Neural cell (in vitro differentiated cells): ENCODE data around the gene LNX2. TPM values are rescaled to one million over a fixed set of nuclear protein-coding genes. Genes with fewer than 3 reads are reported as not detected.

Experiments used
- H2AFZ ChIP-seq: fragments of 200-600, 300-800 bp; sonication (generic), shearing (Covaris generic); 2 replicates; pipeline ENCODE4 v1.6.0; 2014; ENCODE audit warnings: low read depth, mild to moderate bottlenecking, antibody characterized with exemption, low read length, moderate library complexity
- H3F3A ChIP-seq: fragments of 200-600 bp; shearing (Covaris generic); 2 replicates; pipeline ENCODE4 v1.6.1; 2016; ENCODE audit warnings: mild to moderate bottlenecking, moderate library complexity, mixed read lengths, antibody characterized with exemption, low read length; ENCODE audit not compliant: insufficient read depth, poor library complexity, severe bottlenecking
- H3K27ac ChIP-seq: fragments of 200-600, 300-800 bp; sonication (generic), shearing (Covaris generic); 2 replicates; pipeline ENCODE4 v1.5.1; 2014; ENCODE audit warnings: mild to moderate bottlenecking, low read length, moderate library complexity
- H3K27me3 ChIP-seq: fragments of 300-800, 200-600 bp; sonication (generic), shearing (Covaris generic); 2 replicates; pipeline ENCODE4 v1.6.0; 2014; ENCODE audit warnings: mild to moderate bottlenecking, low read depth, low read length, moderate library complexity; ENCODE audit not compliant: insufficient read depth
- H3K36me3 ChIP-seq: fragments of 300-800, 200-600 bp; sonication (generic), shearing (Covaris generic); 2 replicates; pipeline ENCODE4 v1.5.1; 2014; ENCODE audit warnings: mild to moderate bottlenecking, antibody characterized with exemption, low read length, moderate library complexity; ENCODE audit not compliant: insufficient read depth
- H3K4me2 ChIP-seq: fragments of 300-800, 200-600 bp; sonication (generic), shearing (Covaris generic); 2 replicates; pipeline ENCODE4 v1.6.0; 2014; ENCODE audit warnings: mild to moderate bottlenecking, low read length
- H3K4me3 ChIP-seq: fragments of 300-800, 200-600 bp; sonication (generic), shearing (Covaris generic); 2 replicates; pipeline ENCODE4 v1.5.1; 2014; ENCODE audit warnings: mild to moderate bottlenecking, low read length, moderate library complexity
- H3K79me2 ChIP-seq: fragments of 200-600 bp; shearing (Covaris generic); replicated peaks from 2 replicates; pipeline ENCODE4 v1.6.0; 2014; ENCODE audit warnings: mild to moderate bottlenecking, low read length, moderate library complexity; ENCODE audit not compliant: insufficient read depth
- H3K9ac ChIP-seq: fragments of 300-800, 200-600 bp; sonication (generic), shearing (Covaris generic); 2 replicates; pipeline ENCODE4 v1.6.1; 2016; ENCODE audit warnings: mild to moderate bottlenecking, low read length, mixed read lengths
- H3K9me2 ChIP-seq: fragments of 200-600 bp; shearing (Covaris generic); 2 replicates; pipeline ENCODE4 v1.6.1; 2016; ENCODE audit warnings: mild to moderate bottlenecking, low read length, mixed read lengths; ENCODE audit not compliant: insufficient read depth
- H3K9me3 ChIP-seq: fragments of 200-600, 300-800 bp; sonication (generic), shearing (Covaris generic); 2 replicates; pipeline ENCODE4 v1.6.1; 2016; ENCODE audit warnings: mild to moderate bottlenecking, mixed run types, low read length, moderate library complexity, mixed read lengths
- H4K20me1 ChIP-seq: fragments of 200-600 bp; shearing (Covaris generic); 2 replicates; pipeline ENCODE4 v1.6.1; 2016; ENCODE audit warnings: mild to moderate bottlenecking, mixed run types; ENCODE audit not compliant: insufficient read depth
- EP300 ChIP-seq: fragments of 450-650 bp; conservative IDR thresholded peaks from 2 replicates; pipeline ENCODE4 v1.6.1; 2014; ENCODE audit warnings: antibody characterized with exemption, mild to moderate bottlenecking, moderate library complexity; ENCODE audit not compliant: poor library complexity, severe bottlenecking
- EZH2 ChIP-seq: fragments of 200-600, 300-800 bp; shearing (Covaris generic), sonication (generic); IDR thresholded peaks from 2 replicates; pipeline ENCODE4 v1.6.1; 2014; ENCODE audit warnings: antibody characterized with exemption, low read length, borderline replicate concordance, mild to moderate bottlenecking; ENCODE audit not compliant: insufficient read depth, poor library complexity, severe bottlenecking
- MXI1 ChIP-seq: fragments of 450-650 bp; conservative IDR thresholded peaks from 2 replicates; pipeline ENCODE4 v1.6.1; 2014; ENCODE audit warnings: antibody characterized with exemption, mild to moderate bottlenecking; ENCODE audit not compliant: poor library complexity, severe bottlenecking
- POLR2AphosphoS5 ChIP-seq: IDR thresholded peaks from 2 replicates; pipeline ENCODE4 v1.6.1; 2012
- RAD21 ChIP-seq: fragments of 450-650 bp; conservative IDR thresholded peaks from 2 replicates; pipeline ENCODE4 v1.6.1; 2014; ENCODE audit warnings: antibody characterized with exemption, mild to moderate bottlenecking, moderate library complexity
- SMC3 ChIP-seq: fragments of 450-650 bp; conservative IDR thresholded peaks from 2 replicates; pipeline ENCODE4 v1.6.1; 2014; ENCODE audit warnings: antibody characterized with exemption, mild to moderate bottlenecking, moderate library complexity; ENCODE audit not compliant: poor library complexity
- TAF1 ChIP-seq: IDR thresholded peaks from 2 replicates; pipeline ENCODE4 v1.6.1; 2012; ENCODE audit warnings: low read depth
- polyA plus RNA-seq: library from polyadenylated mRNA; depleted of rRNA; stranded (reverse); fragments of >200 nt; gene quantifications from 2 replicates; pipeline ENCODE4 v1.2.3, GENCODE V29; 2014
- TF ChIP-seq, protein P1 (sequence below): IDR thresholded peaks from 2 replicates; pipeline ENCODE4 v1.6.1; 2012; ENCODE audit warnings: borderline replicate concordance
- TF ChIP-seq, protein P2 (sequence below): fragments of 450-650 bp; IDR thresholded peaks from 2 replicates; pipeline ENCODE4 v1.5.1; 2014; ENCODE audit warnings: antibody characterized with exemption, mild to moderate bottlenecking, moderate library complexity; ENCODE audit not compliant: poor library complexity, severe bottlenecking

Gene LNX2
- polyA plus RNA-seq, 1 donor from 2014 or later, result 4.2 TPM

DNA sequence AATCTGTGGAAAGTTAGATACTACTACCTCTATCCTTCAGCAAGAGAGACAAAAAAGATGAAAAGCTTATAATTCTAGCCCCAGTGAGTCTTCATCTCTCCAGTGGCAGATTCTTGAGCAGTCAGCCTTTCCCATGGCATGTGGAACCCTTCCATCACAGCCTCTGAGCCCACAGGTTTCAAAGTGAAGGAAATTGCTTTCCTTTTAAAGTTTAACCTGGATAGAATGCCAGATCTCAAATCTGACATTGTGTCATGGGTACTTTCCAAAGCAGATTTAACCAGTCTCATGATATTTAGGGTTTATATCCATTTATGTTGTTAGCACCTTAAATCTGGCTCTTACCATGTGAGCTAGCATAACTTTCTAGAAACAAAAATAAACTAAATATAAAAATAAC lies 40.7 kb upstream of the LNX2 start:
- no peaks in the 10 kb centered on the region for H3K27me3 ChIP-seq
- no peaks in the 10 kb centered on the region for H3K36me3 ChIP-seq
- H2AFZ ChIP-seq, result no peak overlapping the region
- no peak overlapping the region for H3K27ac ChIP-seq
- no peaks in the 10 kb centered on the region for H3F3A ChIP-seq
- no peaks in the 10 kb centered on the region for H3K9me2 ChIP-seq
- no peaks in the 10 kb centered on the region for H3K79me2 ChIP-seq
- H3K4me2 ChIP-seq, result no peak overlapping the region
- H3K4me3 ChIP-seq, result no peak overlapping the region
- no peak for TF ChIP-seq TAF1
- TF ChIP-seq, protein P1, sequence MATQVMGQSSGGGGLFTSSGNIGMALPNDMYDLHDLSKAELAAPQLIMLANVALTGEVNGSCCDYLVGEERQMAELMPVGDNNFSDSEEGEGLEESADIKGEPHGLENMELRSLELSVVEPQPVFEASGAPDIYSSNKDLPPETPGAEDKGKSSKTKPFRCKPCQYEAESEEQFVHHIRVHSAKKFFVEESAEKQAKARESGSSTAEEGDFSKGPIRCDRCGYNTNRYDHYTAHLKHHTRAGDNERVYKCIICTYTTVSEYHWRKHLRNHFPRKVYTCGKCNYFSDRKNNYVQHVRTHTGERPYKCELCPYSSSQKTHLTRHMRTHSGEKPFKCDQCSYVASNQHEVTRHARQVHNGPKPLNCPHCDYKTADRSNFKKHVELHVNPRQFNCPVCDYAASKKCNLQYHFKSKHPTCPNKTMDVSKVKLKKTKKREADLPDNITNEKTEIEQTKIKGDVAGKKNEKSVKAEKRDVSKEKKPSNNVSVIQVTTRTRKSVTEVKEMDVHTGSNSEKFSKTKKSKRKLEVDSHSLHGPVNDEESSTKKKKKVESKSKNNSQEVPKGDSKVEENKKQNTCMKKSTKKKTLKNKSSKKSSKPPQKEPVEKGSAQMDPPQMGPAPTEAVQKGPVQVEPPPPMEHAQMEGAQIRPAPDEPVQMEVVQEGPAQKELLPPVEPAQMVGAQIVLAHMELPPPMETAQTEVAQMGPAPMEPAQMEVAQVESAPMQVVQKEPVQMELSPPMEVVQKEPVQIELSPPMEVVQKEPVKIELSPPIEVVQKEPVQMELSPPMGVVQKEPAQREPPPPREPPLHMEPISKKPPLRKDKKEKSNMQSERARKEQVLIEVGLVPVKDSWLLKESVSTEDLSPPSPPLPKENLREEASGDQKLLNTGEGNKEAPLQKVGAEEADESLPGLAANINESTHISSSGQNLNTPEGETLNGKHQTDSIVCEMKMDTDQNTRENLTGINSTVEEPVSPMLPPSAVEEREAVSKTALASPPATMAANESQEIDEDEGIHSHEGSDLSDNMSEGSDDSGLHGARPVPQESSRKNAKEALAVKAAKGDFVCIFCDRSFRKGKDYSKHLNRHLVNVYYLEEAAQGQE, result no peak
- no peak for TF ChIP-seq EZH2
- no peak for TF ChIP-seq SMC3
- TF ChIP-seq EP300, result no peak
- TF ChIP-seq RAD21, result no peak
- TF ChIP-seq MXI1, result no peak
- TF ChIP-seq, protein P2, sequence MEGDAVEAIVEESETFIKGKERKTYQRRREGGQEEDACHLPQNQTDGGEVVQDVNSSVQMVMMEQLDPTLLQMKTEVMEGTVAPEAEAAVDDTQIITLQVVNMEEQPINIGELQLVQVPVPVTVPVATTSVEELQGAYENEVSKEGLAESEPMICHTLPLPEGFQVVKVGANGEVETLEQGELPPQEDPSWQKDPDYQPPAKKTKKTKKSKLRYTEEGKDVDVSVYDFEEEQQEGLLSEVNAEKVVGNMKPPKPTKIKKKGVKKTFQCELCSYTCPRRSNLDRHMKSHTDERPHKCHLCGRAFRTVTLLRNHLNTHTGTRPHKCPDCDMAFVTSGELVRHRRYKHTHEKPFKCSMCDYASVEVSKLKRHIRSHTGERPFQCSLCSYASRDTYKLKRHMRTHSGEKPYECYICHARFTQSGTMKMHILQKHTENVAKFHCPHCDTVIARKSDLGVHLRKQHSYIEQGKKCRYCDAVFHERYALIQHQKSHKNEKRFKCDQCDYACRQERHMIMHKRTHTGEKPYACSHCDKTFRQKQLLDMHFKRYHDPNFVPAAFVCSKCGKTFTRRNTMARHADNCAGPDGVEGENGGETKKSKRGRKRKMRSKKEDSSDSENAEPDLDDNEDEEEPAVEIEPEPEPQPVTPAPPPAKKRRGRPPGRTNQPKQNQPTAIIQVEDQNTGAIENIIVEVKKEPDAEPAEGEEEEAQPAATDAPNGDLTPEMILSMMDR, result no peak
- no peak for TF ChIP-seq POLR2AphosphoS5
- no peaks in the 10 kb centered on the region for H3K9me3 ChIP-seq
- H3K9ac ChIP-seq, result no peak overlapping the region
- no peaks in the 10 kb centered on the region for H4K20me1 ChIP-seq

DNA sequence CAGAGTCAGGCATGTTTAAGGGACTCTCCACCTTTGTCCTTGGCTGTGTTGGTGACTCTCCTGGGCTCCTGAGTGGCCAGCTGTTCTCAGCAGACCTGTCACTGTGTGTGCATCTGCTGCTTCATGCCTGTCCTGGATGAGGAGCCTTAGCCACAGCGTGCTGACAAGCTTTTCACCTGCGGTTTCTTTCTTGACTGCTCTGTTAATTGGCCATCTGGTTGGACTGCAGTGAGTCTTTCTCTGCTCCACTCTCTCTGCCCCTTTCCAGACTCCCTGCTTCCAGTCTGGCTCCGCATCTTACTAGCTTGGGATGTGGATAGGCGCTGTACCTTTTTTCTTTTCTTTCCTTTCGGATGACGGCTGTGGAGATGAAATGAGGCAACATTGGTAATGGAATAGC lies 40.2 kb upstream of the LNX2 start:
- H3K79me2 ChIP-seq, result no peaks in the 10 kb centered on the region
- no peaks in the 10 kb centered on the region for H3K27me3 ChIP-seq
- no peak overlapping the region for H3K4me3 ChIP-seq
- no peaks in the 10 kb centered on the region for H3F3A ChIP-seq
- no peaks in the 10 kb centered on the region for H3K36me3 ChIP-seq
- H3K27ac ChIP-seq, result no peak overlapping the region
- no peak for TF ChIP-seq RAD21
- no peak for TF ChIP-seq SMC3
- no peak for TF ChIP-seq EP300
- TF ChIP-seq, protein P1, result no peak
- no peak for TF ChIP-seq TAF1
- TF ChIP-seq, protein P2, result no peak
- TF ChIP-seq MXI1, result no peak
- TF ChIP-seq EZH2, result no peak
- TF ChIP-seq POLR2AphosphoS5, result no peak
- H3K9me3 ChIP-seq, result no peaks in the 10 kb centered on the region
- H4K20me1 ChIP-seq, result no peaks in the 10 kb centered on the region
- H3K9ac ChIP-seq, result no peak overlapping the region
- H3K4me2 ChIP-seq, result no peak overlapping the region
- H2AFZ ChIP-seq, result no peak overlapping the region
- H3K9me2 ChIP-seq, result no peaks in the 10 kb centered on the region
